Neuron (in vitro differentiated cells): ENCODE results near the gene CHAC1.

ENCODE experiments used
- H2AFZ ChIP-seq: one replicate; pipeline ENCODE4 v1.6.1; 2013; ENCODE audit warnings: low read depth, mild to moderate bottlenecking, inconsistent platforms, low read length, moderate library complexity
- H3K27me3 ChIP-seq: one replicate; pipeline ENCODE4 v1.6.1; 2013; ENCODE audit warnings: low read length; ENCODE audit not compliant: insufficient read depth
- H3K36me3 ChIP-seq: one replicate; pipeline ENCODE4 v1.6.1; 2013; ENCODE audit warnings: low read length; ENCODE audit not compliant: insufficient read depth
- H3K4me1 ChIP-seq: one replicate; pipeline ENCODE4 v1.6.1; 2013; ENCODE audit warnings: low read length; ENCODE audit not compliant: insufficient read depth
- H3K4me3 ChIP-seq: 2 replicates; pipeline ENCODE4 v1.5.1; 2013; ENCODE audit warnings: mild to moderate bottlenecking, low read length, moderate library complexity
- H3K9me3 ChIP-seq: one replicate; pipeline ENCODE4 v1.6.1; 2013; ENCODE audit warnings: low read length

The CHAC1 gene

GRCh38 chr15:40978562-40978961 lies 25.3 kb downstream of the CHAC1 start:
- Histone ChIP-seq H2AFZ (no peak overlapping the region), H3K9me3 (no peaks in the 10 kb centered on the region), H3K36me3 (peaks cover 69% of the 10 kb centered on the region), H3K4me3 (no peak overlapping the region), H3K4me1 (no peaks in the 10 kb centered on the region), H3K27me3 (no peaks in the 10 kb centered on the region)

- no peaks in the 10 kb centered on the region for H3K27me3 ChIP-seq
- H3K36me3 ChIP-seq, result peaks cover 94% of the 10 kb centered on the region
- H3K4me3 ChIP-seq, result no peak overlapping the region
- no peaks in the 10 kb centered on the region for H3K9me3 ChIP-seq
- no peaks in the 10 kb centered on the region for H3K4me1 ChIP-seq
- no peak overlapping the region for H2AFZ ChIP-seq
Observed at GRCh38 chr15:40981186-40981585, 27.9 kb downstream of the CHAC1 start.

GRCh38 chr15:40982855-40983254 lies 29.6 kb downstream of the CHAC1 start:
- Histone ChIP-seq H3K4me3 (no peak overlapping the region), H2AFZ (no peak overlapping the region), H3K27me3 (no peaks in the 10 kb centered on the region), H3K9me3 (no peaks in the 10 kb centered on the region), H3K4me1 (no peaks in the 10 kb centered on the region), H3K36me3 (peaks cover 95% of the 10 kb centered on the region)

GRCh38 chr15:40984406-40984805 lies 31.1 kb downstream of the CHAC1 start:
- H3K4me1 ChIP-seq, result no peaks in the 10 kb centered on the region
- H3K9me3 ChIP-seq, result no peaks in the 10 kb centered on the region
- H3K4me3 ChIP-seq, result no peak overlapping the region
- H3K27me3 ChIP-seq, result no peaks in the 10 kb centered on the region
- H2AFZ ChIP-seq, result no peak overlapping the region
- H3K36me3 ChIP-seq, result peaks cover 86% of the 10 kb centered on the region

- Histone ChIP-seq H3K9me3 (no peaks in the 10 kb centered on the region), H2AFZ (no peak overlapping the region), H3K36me3 (peaks cover 81% of the 10 kb centered on the region), H3K27me3 (no peaks in the 10 kb centered on the region), H3K4me1 (no peaks in the 10 kb centered on the region), H3K4me3 (no peak overlapping the region)
Observed at GRCh38 chr15:40984964-40985363, 31.7 kb downstream of the CHAC1 start.

GRCh38 chr15:40985541-40986330 lies 32.5 kb downstream of the CHAC1 start:
- no peaks in the 10 kb centered on the region for H3K4me1 ChIP-seq
- H3K4me3 ChIP-seq, result no peak overlapping the region
- no peaks in the 10 kb centered on the region for H3K9me3 ChIP-seq
- H3K27me3 ChIP-seq, result no peaks in the 10 kb centered on the region
- H2AFZ ChIP-seq, result no peak overlapping the region
- peaks cover 79% of the 10 kb centered on the region for H3K36me3 ChIP-seq

GRCh38 chr15:40986820-40987219 lies 33.5 kb downstream of the CHAC1 start:
- H3K27me3 ChIP-seq, result no peaks in the 10 kb centered on the region
- H3K36me3 ChIP-seq, result peaks cover 76% of the 10 kb centered on the region
- no peaks in the 10 kb centered on the region for H3K9me3 ChIP-seq
- no peak overlapping the region for H2AFZ ChIP-seq
- H3K4me3 ChIP-seq, result no peak overlapping the region
- H3K4me1 ChIP-seq, result no peaks in the 10 kb centered on the region

GRCh38 chr15:40988156-40988555 lies 34.9 kb downstream of the CHAC1 start:
- Histone ChIP-seq H2AFZ (no peak overlapping the region), H3K9me3 (no peaks in the 10 kb centered on the region), H3K36me3 (peaks cover 66% of the 10 kb centered on the region), H3K27me3 (no peaks in the 10 kb centered on the region), H3K4me1 (no peaks in the 10 kb centered on the region), H3K4me3 (no peak overlapping the region)

- H2AFZ ChIP-seq, result no peak overlapping the region
- H3K27me3 ChIP-seq, result no peaks in the 10 kb centered on the region
- H3K9me3 ChIP-seq, result no peaks in the 10 kb centered on the region
- no peak overlapping the region for H3K4me3 ChIP-seq
- H3K36me3 ChIP-seq, result peaks cover 59% of the 10 kb centered on the region
- no peaks in the 10 kb centered on the region for H3K4me1 ChIP-seq
Observed at GRCh38 chr15:40990080-40990479, 36.8 kb downstream of the CHAC1 start.

- Histone ChIP-seq H3K36me3 (peaks cover 58% of the 10 kb centered on the region), H3K4me3 (no peak overlapping the region), H3K27me3 (no peaks in the 10 kb centered on the region)
Observed at GRCh38 chr15:40990789-40991188, 37.5 kb downstream of the CHAC1 start.

GRCh38 chr15:40991355-40991754 lies 38.1 kb downstream of the CHAC1 start:
- Histone ChIP-seq H3K27me3 (no peaks in the 10 kb centered on the region), H3K9me3 (no peaks in the 10 kb centered on the region), H3K4me3 (no peak overlapping the region), H3K36me3 (peaks cover 60% of the 10 kb centered on the region), H3K4me1 (no peaks in the 10 kb centered on the region), H2AFZ (no peak overlapping the region)

More at GRCh38 chr15:40990789-40991188, 37.5 kb downstream of the CHAC1 start:
- Histone ChIP-seq H3K4me1 (no peaks in the 10 kb centered on the region), H3K9me3 (no peaks in the 10 kb centered on the region), H2AFZ (no peak overlapping the region)

GRCh38 chr15:40992241-40992741 lies 39.0 kb downstream of the CHAC1 start:
- H3K9me3 ChIP-seq, result no peaks in the 10 kb centered on the region
- H3K4me1 ChIP-seq, result no peaks in the 10 kb centered on the region
- no peaks in the 10 kb centered on the region for H3K27me3 ChIP-seq
- H2AFZ ChIP-seq, result no peak overlapping the region
- no peak overlapping the region for H3K4me3 ChIP-seq
- H3K36me3 ChIP-seq, result peaks cover 59% of the 10 kb centered on the region

GRCh38 chr15:40992825-40993224 lies 39.6 kb downstream of the CHAC1 start:
- Histone ChIP-seq H3K27me3 (no peaks in the 10 kb centered on the region), H3K36me3 (peaks cover 59% of the 10 kb centered on the region), H2AFZ (no peak overlapping the region), H3K9me3 (no peaks in the 10 kb centered on the region), H3K4me1 (no peaks in the 10 kb centered on the region), H3K4me3 (no peak overlapping the region)

GRCh38 chr15:40995656-40996055 lies 42.4 kb downstream of the CHAC1 start:
- no peaks in the 10 kb centered on the region for H3K27me3 ChIP-seq
- H3K9me3 ChIP-seq, result no peaks in the 10 kb centered on the region
- no peaks in the 10 kb centered on the region for H3K4me1 ChIP-seq
- no peak overlapping the region for H3K4me3 ChIP-seq
- peaks cover 60% of the 10 kb centered on the region for H3K36me3 ChIP-seq
- no peak overlapping the region for H2AFZ ChIP-seq
